Tongue (tissue), 3 donors: ENCODE data around the gene RAF1. TPM values are rescaled to one million over a fixed set of nuclear protein-coding genes. Genes with fewer than 3 reads are reported as not detected.
"Not testable (repeated sequence)": the region's sequence is repeated elsewhere in the genome, so short reads cannot be mapped to it uniquely, and the experiment has no call there.

ENCODE experiments used
- DNase-seq: peaks from one replicate; pipeline ENCODE4 v3.0.0-alpha.2; 2015
- small RNA-seq: library from RNA; depleted of rRNA; stranded (forward); fragments of <200 nt; gene quantifications from one replicate; pipeline ENCODE3, GENCODE V24; 2014; ENCODE audit warnings: low replicate concordance
- total RNA-seq: library from RNA; depleted of rRNA; stranded (reverse); fragments of >200 nt; gene quantifications from one replicate; pipeline ENCODE4 v1.2.3, GENCODE V29; 2014

Gene RAF1
- total RNA-seq, 1 donor from 2014 or later: 156 TPM

DNA sequence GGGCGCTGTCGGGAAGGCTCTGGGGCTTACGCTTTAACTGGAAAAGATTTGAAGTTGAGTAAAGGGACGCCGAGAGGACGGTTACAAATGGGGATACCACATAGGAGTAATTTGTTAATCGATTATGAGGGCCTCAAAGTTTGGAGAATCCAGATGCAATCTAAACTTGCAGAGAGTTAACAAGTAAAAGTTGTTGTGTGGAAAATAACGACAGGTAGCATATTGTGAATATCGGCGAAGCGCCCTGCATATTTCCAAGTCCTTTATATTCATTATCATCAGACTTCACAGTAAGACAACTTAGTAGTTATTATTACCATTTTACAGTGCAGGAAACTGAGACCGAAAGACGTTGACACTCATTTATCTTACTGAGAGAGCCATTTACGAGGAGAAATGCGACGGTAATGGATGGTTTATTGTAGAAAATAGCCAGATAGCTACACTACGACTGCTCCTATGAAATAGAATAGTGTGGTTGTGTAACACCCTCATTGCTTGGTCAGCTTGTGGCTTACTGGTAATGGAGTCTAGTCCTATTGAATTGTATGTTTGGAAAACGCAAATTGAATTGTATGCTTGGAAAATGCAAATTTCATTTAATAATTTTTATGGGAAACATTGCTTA lies 106.3 kb downstream of the RAF1 start:
- peak; percentile 36 for DNase-seq

DNA sequence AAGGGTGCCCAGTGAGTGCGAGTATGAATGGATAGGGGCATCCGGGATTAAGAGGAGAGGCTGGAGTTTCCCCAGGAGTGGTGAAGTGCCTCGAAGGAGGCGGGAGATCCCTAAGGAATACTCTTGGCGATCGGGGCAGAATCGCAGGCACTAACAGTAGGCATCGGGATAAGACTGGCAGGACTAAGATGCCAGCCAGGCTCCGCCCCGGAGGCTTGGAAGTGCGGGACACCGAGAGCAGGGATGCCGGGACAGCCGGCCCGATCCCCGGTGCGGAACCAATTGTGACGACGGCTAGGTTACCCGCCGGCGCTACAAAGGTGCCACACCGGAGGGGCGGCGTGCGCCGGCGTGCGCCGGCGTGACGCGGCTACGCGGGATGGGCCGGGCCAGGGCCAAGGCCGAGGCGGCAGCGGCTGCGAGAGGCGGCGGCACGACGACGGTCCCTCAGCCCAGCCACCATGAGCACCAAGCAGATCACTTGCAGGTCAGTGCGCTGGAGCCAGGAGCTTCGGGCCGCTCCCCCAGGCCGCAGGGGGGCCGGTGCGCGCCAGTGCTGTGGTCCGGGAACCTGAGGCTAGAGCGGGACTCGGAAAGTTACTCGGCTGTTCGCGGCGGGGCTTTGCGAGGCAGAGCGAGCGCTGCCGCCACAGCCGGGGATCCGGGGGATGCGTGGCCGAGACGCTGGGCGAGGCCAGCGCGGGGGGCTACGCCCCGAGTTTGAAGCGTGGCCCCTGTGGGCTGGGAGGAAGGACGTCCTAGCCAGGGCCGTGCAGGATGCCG lies 107.0 kb downstream of the RAF1 start, which contains the start of gene MKRN2:
Gene MKRN2, plus strand, starts transcription at position 398 of the 783 bp plus-strand sequence. Its CDS starts 64 bp downstream, at position 462.
- DNase-seq: peak; percentile 95

GRCh38 chr3:12556314-12556689 lies 107.6 kb downstream of the RAF1 start:
- no peak for DNase-seq

DNA sequence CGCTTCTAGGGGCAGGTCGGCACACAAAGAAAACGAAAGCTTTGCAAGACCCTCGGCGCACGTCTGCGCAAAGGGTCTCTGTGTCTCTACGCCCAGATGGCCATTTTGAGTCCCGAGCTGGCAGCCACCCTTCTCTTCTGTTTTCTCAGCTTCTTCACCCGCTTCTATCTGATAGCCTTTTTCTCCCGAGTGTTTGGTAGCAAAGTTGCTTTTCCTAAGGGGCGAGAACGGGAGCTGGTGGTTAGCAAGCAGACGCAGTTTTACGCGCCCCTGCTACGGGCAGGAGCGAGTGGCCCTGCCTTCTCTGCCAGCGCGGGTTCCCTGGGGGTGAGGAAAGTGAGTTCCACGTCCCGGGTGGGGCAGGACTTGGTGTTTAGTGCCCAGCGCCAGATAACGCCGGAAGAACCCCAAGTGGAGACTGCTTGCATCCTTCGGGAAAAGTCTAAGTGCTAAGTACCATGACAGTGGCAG lies 110.0 kb downstream of the RAF1 start:
- DNase-seq: peak; percentile 50

GRCh38 chr3:12549971-12550760 lies 113.8 kb downstream of the RAF1 start:
- DNase-seq: no peak

DNA sequence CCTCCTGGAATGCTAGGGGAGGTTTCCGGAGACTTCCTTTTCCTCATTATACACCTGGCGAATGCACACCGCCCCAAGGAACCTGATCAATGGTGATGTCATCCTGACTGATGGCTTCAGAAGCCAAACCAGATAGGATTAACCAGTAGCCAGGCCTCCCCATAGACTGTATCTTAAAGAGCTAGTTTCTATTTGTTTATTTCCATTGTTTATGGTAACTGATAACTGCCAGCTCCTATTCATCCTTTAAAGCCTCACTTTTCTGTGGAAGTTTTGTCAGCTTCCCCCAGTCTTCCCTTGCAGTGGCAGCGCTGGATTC lies 118.5 kb downstream of the RAF1 start, which contains the start of gene MKRN2OS:
Gene MKRN2OS, minus strand, starts transcription at position 27 of the 319 bp plus-strand sequence. CDS start 35 bp downstream, outside the sequence.
- no peak for DNase-seq

- no peak for DNase-seq
These were observed 119.1 kb downstream of the RAF1 start for GRCh38 chr3:12544652-12545472.

DNA sequence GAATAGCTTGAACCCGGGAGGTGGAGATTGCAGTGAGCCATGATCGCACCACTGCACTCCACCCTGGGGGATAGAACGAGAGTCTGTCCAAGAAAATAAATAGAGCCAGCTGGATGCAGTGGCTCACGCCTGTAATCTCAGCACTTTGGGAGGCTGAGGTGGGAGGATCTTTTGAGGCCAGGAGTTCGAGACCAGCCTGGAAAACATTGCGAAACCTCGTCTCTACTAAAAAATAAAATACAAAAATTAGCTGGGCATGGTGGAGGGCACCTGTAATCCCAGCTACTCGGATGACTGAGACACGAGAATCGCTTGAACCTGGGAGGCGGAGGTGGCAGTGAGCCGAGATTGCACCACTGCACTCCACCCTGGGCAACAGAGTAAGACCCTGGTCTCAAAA lies 120.4 kb downstream of the RAF1 start:
- not testable (repeated sequence) for DNase-seq

- DNase-seq: no peak
These were observed 122.3 kb downstream of the RAF1 start for GRCh38 chr3:12541625-12542024.

- peak; percentile 50 for DNase-seq
These were observed 127.5 kb downstream of the RAF1 start for GRCh38 chr3:12536423-12536822.

Small RNA genes within 50 kb of the gene (small RNA-seq; reads per million reads assigned to genes)
- not detected for gene CRIP1P1
- gene RF00017: not detected

Other genes starting within 250 kb of the RAF1 start
- gene TSEN2, start 179.6 kb downstream of the RAF1 start, total RNA-seq: 16.2 TPM
- gene MKRN2OS, start 118.6 kb downstream of the RAF1 start, total RNA-seq: not detected
- 33.3 TPM for gene MKRN2, start 107.0 kb downstream of the RAF1 start, total RNA-seq
- 7.6 TPM for gene TMEM40, start 95.1 kb upstream of the RAF1 start, total RNA-seq
- 58.5 TPM for gene CAND2, start 132.6 kb upstream of the RAF1 start, total RNA-seq
- gene RPL32, start 177.4 kb upstream of the RAF1 start, total RNA-seq: 1,539 TPM